Dedifferentiated amniotic fluid mesenchymal stem cell (primary cell): ENCODE data around the gene ELK4.

Experiments
- DNase-seq: peaks from one replicate; pipeline ENCODE4 v3.0.0-alpha.2; 2016; ENCODE audit errors: extremely low spot score

ELK4 gene

GRCh38 chr1:205595861-205596260 is 36.0 kb downstream of the ELK4 start:
- DNase-seq: no peak

- DNase-seq: no peak
These were observed 36.4 kb downstream of the ELK4 start for GRCh38 chr1:205595435-205595834.

- no peak for DNase-seq
These were observed 37.0 kb downstream of the ELK4 start for GRCh38 chr1:205594846-205595245.

- no peak for DNase-seq
These were observed 37.8 kb downstream of the ELK4 start for GRCh38 chr1:205593967-205594366.

GRCh38 chr1:205593532-205593931 is 38.3 kb downstream of the ELK4 start:
- no peak for DNase-seq

GRCh38 chr1:205592443-205593003 is 39.3 kb downstream of the ELK4 start:
- no peak for DNase-seq

- peak; percentile 71 for DNase-seq
These were observed 40.1 kb downstream of the ELK4 start for GRCh38 chr1:205591522-205592351.

GRCh38 chr1:205590777-205591513 is 40.9 kb downstream of the ELK4 start:
- DNase-seq: no peak

GRCh38 chr1:205590457-205590768 is 41.4 kb downstream of the ELK4 start:
- no peak for DNase-seq

- DNase-seq: no peak
These were observed 42.0 kb downstream of the ELK4 start for GRCh38 chr1:205589618-205590456.

GRCh38 chr1:205589046-205589445 is 42.8 kb downstream of the ELK4 start:
- no peak for DNase-seq

- no peak for DNase-seq
These were observed 43.2 kb downstream of the ELK4 start for GRCh38 chr1:205588636-205589035.

- DNase-seq: no peak
These were observed 44.2 kb downstream of the ELK4 start for GRCh38 chr1:205587581-205587980.

- DNase-seq: no peak
These were observed 45.7 kb downstream of the ELK4 start for GRCh38 chr1:205585835-205586785.

- DNase-seq: no peak
These were observed 46.5 kb downstream of the ELK4 start for GRCh38 chr1:205585169-205585834.

GRCh38 chr1:205584732-205585131 is 47.1 kb downstream of the ELK4 start:
- DNase-seq: no peak

- no peak for DNase-seq
These were observed 48.2 kb downstream of the ELK4 start for GRCh38 chr1:205583461-205584130.

GRCh38 chr1:205582471-205583291 is 49.1 kb downstream of the ELK4 start:
- no peak for DNase-seq

- DNase-seq: no peak
These were observed 49.8 kb downstream of the ELK4 start for GRCh38 chr1:205582046-205582445.
